ENCODE measurements around the gene NUTM2E. TPM values are rescaled to one million over a fixed set of nuclear protein-coding genes. Genes with fewer than 3 reads are reported as not detected.
"Not testable (repeated sequence)": the region's sequence is repeated elsewhere in the genome, so short reads cannot be mapped to it uniquely, and the experiment has no call there.

NUTM2E gene
- total RNA-seq, 1 donor from 2014 or later = 0.36 TPM

DNA sequence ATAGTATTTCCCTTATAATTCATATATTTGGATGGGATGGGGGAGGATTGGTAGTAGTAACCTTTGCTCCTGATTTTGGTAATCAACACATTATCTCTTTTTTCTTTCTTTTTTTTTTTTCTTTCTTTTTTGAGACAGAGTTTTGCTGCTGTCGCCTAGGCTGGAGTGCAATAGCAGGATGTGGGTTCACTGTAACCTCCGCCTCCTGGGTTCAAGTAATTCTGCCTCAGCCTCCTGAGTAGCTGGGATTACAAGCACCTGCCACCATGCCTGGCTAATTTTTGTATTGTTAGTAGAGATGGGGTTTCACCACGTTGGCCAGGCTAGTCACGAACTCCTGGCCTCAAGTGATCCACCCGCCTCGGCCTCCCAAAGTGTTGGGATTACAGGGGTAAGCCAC, 3.2 kb upstream of the NUTM2E start:
- H3K27ac Mint-ChIP-seq; H3K27me3 Mint-ChIP-seq; DNase-seq (ENCODE audit: low spot score, unreplicated experiment); H3K9me3 Mint-ChIP-seq (ENCODE audit: low read depth); H3K4me3 Mint-ChIP-seq (ENCODE audit: low read depth); H3K36me3 Mint-ChIP-seq (ENCODE audit: insufficient read depth); H3K4me1 Mint-ChIP-seq (ENCODE audit: low read depth): not testable (repeated sequence)

GRCh38 chr10:79825587-79826011, 940 bp upstream of the NUTM2E start:
- TF ChIP-seq CTCF (IDR thresholded peaks at IDR 0.05; ENCODE audit: unreplicated experiment) = peak; percentile 43
- Mint-ChIP-seq H3K27ac (peak overlapping the region; percentile 95), H3K4me3 (ENCODE audit: low read depth) (peak overlapping the region; percentile 88)
- H3K4me1 Mint-ChIP-seq (ENCODE audit: low read depth); H3K9me3 Mint-ChIP-seq (ENCODE audit: low read depth); H3K36me3 Mint-ChIP-seq (ENCODE audit: insufficient read depth); H3K27me3 Mint-ChIP-seq: not testable (repeated sequence)
- peak; percentile 10 for DNase-seq (ENCODE audit: low spot score, unreplicated experiment)

- H3K27me3 Mint-ChIP-seq; H3K36me3 Mint-ChIP-seq (ENCODE audit: insufficient read depth); H3K9me3 Mint-ChIP-seq (ENCODE audit: low read depth); H3K4me1 Mint-ChIP-seq (ENCODE audit: low read depth): not testable (repeated sequence)
- DNase-seq (ENCODE audit: low spot score, unreplicated experiment) = peak; percentile 36
- H3K27ac Mint-ChIP-seq = peak overlapping the region; percentile 92
- H3K4me3 Mint-ChIP-seq (ENCODE audit: low read depth) = peak overlapping the region; percentile 80
Observed at GRCh38 chr10:79826131-79826495, 426 bp upstream of the NUTM2E start.

GRCh38 chr10:79833833-79834232, 7.3 kb downstream of the NUTM2E start:
- H3K4me3 Mint-ChIP-seq (ENCODE audit: low read depth); H3K9me3 Mint-ChIP-seq (ENCODE audit: low read depth); H3K36me3 Mint-ChIP-seq (ENCODE audit: insufficient read depth); H3K27ac Mint-ChIP-seq; H3K4me1 Mint-ChIP-seq (ENCODE audit: low read depth); DNase-seq (ENCODE audit: low spot score, unreplicated experiment); H3K27me3 Mint-ChIP-seq: not testable (repeated sequence)

GRCh38 chr10:79835891-79836290, 9.4 kb downstream of the NUTM2E start:
- not testable (repeated sequence) for H3K4me1 Mint-ChIP-seq (ENCODE audit: low read depth); H3K27ac Mint-ChIP-seq; H3K27me3 Mint-ChIP-seq; DNase-seq (ENCODE audit: low spot score, unreplicated experiment); H3K4me3 Mint-ChIP-seq (ENCODE audit: low read depth); H3K36me3 Mint-ChIP-seq (ENCODE audit: insufficient read depth); H3K9me3 Mint-ChIP-seq (ENCODE audit: low read depth)

- not testable (repeated sequence) for H3K36me3 Mint-ChIP-seq (ENCODE audit: insufficient read depth); H3K9me3 Mint-ChIP-seq (ENCODE audit: low read depth); H3K4me3 Mint-ChIP-seq (ENCODE audit: low read depth); H3K27ac Mint-ChIP-seq; H3K4me1 Mint-ChIP-seq (ENCODE audit: low read depth); DNase-seq (ENCODE audit: low spot score, unreplicated experiment); H3K27me3 Mint-ChIP-seq
Observed at GRCh38 chr10:79836891-79837290, 10.4 kb downstream of the NUTM2E start.

- not testable (repeated sequence) for H3K27me3 Mint-ChIP-seq; H3K27ac Mint-ChIP-seq; H3K4me3 Mint-ChIP-seq (ENCODE audit: low read depth); H3K4me1 Mint-ChIP-seq (ENCODE audit: low read depth); H3K9me3 Mint-ChIP-seq (ENCODE audit: low read depth); H3K36me3 Mint-ChIP-seq (ENCODE audit: insufficient read depth); DNase-seq (ENCODE audit: low spot score, unreplicated experiment)
Observed at GRCh38 chr10:79838441-79838840, 11.9 kb downstream of the NUTM2E start.

DNA sequence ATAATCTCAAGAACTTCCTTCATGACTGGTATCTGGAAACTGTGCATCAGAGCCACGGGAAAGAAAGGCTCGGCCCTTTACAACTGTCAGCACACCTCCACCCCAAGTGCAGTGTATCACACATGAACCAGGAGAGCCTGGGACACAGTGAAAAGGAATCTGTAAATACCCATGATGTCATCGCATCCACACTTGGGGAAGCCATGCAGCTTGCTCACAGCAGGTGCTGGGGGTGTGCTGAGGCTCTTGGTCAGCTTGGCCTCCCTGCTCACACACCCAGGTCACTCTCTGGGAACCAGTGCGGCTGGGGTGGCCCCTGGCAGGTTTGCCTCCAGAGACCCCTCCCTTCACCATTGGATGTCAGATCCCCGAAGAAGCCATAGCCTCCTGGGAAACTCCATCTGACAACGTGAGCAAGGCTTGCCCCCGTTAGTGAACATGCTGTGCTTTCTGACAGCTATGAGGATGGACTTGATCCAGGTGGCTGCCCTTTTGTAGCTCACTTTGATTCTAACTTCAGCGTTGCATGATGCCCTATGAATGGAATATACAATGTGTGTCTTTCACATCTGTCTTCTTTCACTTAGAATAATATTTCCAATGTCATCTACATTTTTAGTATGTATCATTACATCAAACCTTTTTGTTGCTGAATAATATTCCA, 26.8 kb downstream of the NUTM2E start:
- H3K9me3 Mint-ChIP-seq (ENCODE audit: low read depth); H3K4me3 Mint-ChIP-seq (ENCODE audit: low read depth); DNase-seq (ENCODE audit: low spot score, unreplicated experiment); H3K36me3 Mint-ChIP-seq (ENCODE audit: insufficient read depth); H3K27me3 Mint-ChIP-seq; H3K27ac Mint-ChIP-seq; H3K4me1 Mint-ChIP-seq (ENCODE audit: low read depth): not testable (repeated sequence)

DNA sequence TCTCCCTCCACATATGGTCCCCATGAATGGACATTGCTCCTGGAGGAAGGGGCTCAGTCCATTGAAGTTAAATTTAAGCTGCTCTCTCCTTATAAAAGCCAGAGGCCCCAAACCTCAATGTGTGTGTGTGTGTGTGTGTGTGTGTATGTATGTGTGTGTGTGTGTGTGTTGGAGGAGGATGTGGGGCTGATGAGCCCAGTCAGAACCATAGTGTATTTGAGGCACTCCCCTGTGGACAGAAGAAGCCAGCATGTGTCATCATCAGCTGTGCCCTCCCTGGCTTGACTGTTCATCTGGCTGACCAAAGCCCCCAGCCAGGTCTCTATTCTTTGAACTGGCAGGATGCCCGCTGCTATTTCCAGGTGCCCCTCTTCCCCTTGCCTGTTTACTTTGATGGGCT, 35.7 kb downstream of the NUTM2E start:
- H3K27me3 Mint-ChIP-seq; H3K9me3 Mint-ChIP-seq (ENCODE audit: low read depth); DNase-seq (ENCODE audit: low spot score, unreplicated experiment); H3K4me3 Mint-ChIP-seq (ENCODE audit: low read depth); H3K4me1 Mint-ChIP-seq (ENCODE audit: low read depth); H3K27ac Mint-ChIP-seq; H3K36me3 Mint-ChIP-seq (ENCODE audit: insufficient read depth): not testable (repeated sequence)

DNA sequence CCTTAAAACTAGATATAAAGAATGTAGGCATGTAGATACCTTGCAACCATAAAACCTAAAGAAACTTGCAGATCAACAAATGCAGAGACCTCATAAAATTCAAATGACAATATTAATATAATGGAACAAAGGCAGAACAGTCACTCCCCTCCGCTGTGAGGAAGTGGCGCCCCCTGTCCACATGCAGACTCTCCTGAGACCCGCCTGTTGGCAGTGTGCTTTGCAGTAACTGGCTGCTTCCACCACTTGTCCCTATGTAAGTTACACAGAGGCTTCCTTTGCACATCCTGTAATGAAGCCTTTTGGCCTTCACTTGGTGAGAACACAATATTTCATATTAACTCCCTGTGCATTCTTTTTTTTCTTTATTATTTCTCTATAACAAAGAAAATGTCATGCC, 36.3 kb downstream of the NUTM2E start:
- DNase-seq (ENCODE audit: low spot score, unreplicated experiment); H3K9me3 Mint-ChIP-seq (ENCODE audit: low read depth); H3K27me3 Mint-ChIP-seq; H3K27ac Mint-ChIP-seq; H3K4me3 Mint-ChIP-seq (ENCODE audit: low read depth); H3K4me1 Mint-ChIP-seq (ENCODE audit: low read depth); H3K36me3 Mint-ChIP-seq (ENCODE audit: insufficient read depth): not testable (repeated sequence)

DNA sequence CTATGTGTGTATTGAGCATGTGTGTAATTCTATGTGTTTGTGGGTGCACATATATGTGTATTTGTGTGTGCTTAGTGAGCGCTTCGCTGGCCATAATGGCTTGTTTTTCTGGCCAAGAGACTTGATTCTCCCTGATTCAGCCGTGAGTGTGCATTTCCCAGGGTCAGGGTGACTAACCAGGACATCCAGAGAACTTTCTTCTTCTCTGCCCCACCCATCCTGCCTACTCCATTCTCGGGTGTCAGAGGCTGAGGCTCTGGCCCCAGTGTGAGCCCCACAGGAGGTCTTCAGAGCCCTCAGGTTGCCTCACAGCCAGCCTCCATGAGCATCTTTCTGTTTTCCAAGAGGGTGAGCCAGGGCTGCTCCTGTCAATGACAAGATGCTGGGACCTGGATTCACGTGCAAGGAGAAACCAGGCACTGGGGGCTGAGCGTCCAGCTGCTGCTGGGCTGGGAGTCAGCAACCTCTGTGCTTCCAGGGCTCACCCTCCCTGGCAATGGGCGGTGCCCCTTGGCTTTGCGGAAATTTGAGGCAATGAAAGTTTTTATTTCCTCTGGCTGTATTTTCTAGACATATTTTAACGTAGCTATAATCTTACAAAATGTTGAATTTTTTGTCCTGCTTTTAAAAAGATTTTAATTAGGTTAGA, 40.5 kb downstream of the NUTM2E start:
- H3K27ac Mint-ChIP-seq; H3K9me3 Mint-ChIP-seq (ENCODE audit: low read depth); H3K4me3 Mint-ChIP-seq (ENCODE audit: low read depth); DNase-seq (ENCODE audit: low spot score, unreplicated experiment); H3K4me1 Mint-ChIP-seq (ENCODE audit: low read depth); H3K36me3 Mint-ChIP-seq (ENCODE audit: insufficient read depth); H3K27me3 Mint-ChIP-seq: not testable (repeated sequence)

DNA sequence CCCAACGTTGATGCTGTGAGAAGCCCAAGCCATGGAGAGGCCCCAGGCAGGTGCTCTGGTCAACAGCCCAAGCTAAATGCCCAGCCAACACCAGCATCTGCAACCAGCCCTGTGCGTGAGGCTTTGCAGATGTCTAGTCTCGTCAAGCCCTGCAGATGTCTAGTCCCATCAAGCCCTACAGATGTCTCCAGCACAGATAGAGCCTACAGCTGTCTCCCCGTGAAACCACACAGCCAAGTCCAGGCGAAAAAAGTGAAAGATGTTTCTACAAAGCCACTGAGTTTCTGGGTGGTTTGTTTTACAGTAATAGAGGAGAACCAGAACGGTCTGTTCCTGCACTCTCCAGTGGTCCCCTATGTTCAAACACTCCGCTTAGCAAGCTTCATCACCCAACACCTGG, 41.5 kb downstream of the NUTM2E start:
- DNase-seq (ENCODE audit: low spot score, unreplicated experiment); H3K27ac Mint-ChIP-seq; H3K27me3 Mint-ChIP-seq; H3K4me1 Mint-ChIP-seq (ENCODE audit: low read depth); H3K9me3 Mint-ChIP-seq (ENCODE audit: low read depth); H3K4me3 Mint-ChIP-seq (ENCODE audit: low read depth); H3K36me3 Mint-ChIP-seq (ENCODE audit: insufficient read depth): not testable (repeated sequence)

Measured in progenitor cell of endocrine pancreas (in vitro differentiated cells).